GM19023 (cell line): ENCODE data around the gene RBP3.

Source experiments
- ATAC-seq: cut with Tn5 transposase; IDR thresholded peaks from one replicate; pipeline ENCODE4 v1.9.1; 2021; ENCODE audit warnings: mild to moderate bottlenecking, moderate library complexity; ENCODE audit not compliant: unreplicated experiment

Gene RBP3

DNA sequence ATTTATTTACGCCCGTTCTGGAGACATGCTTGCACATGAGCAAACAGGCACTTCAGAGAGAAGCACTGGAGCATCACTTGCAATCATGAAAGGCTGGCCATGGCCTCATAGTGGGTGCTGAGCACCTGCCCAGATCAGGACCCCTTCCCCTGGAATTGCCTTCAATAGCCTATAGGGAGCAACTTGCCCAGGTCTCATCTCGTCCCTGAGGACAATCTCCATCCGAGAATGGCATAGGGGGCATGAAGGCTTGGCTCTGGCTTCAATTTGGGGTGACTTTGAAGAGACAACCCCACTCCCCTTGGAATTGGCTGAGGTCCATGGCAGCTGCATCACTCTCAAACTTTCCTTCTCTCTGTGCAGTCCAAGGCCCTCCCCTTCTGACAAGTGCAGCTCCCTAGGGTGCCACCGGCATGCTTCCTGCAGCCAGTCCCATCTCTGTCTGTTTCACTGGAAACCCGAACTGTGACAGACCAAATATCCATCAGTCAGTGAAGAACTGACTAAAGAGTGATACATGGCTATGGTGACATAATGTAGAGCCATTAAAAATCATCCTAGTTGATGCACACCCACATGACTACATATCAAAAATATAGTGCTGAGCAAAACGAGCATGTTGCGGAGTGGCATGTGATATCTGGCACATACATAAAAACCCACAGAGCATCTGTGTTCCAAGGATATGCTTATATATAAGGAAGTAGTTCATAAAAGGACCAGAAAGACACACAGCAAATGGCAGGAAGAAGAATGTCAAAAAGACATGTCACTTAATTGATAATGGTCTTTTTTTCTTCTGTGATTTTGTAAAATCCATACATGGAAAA, 13.5 kb upstream of the RBP3 start:
- no peak for ATAC-seq

DNA sequence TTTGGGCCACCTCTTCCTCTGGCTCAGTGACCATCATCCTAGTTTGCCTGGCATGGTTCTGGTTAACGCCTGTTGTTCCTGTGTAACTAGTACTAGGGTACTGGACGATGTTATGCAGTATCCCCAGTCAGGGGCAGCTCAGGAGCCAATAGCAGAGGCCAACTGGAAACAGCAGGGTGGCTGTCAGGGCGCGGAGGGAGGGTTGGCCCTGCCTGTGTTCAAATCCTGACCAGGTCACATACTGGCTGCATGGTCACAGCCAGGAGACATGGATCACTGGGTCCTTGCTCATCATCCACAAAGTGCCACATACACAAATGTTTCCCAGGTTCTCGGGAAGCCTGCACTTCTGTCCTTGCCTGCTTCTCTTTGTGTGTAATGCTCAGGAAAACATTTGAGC, 12.3 kb upstream of the RBP3 start:
- no peak for ATAC-seq

DNA sequence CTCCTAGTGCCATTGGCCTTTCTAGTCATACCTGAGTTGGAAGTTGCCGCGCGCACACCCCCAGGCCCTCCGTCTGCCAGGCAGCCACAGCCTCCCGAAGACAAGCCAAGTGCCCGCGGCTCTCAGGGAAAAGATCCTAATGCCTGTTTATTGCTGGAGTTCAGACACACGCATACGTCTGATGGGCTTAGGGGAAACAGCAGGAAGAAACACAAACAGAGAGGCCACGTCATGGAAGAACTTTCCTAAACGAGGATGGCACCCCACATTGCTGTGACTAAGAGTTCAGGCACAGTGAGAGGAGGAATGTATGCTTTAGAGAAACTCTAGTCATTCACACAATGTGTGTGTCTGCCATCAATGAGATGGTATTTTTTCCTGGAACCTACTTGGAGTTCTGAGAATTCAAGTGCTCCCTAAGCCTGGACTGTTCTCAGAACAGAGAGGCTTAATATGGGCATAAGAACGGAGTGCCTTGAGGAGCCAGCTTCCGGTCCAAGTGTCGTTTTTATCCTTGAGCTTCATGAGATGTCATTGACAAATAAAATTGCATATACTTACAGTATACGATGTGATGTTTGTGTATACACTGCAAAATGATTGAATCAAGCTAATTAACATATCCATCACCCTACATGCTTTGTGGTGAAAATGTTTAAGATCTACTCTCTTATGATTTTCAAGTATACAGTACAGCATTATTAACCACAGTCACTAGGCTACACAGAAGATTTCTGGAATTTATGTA, 11.6 kb upstream of the RBP3 start:
- ATAC-seq, result no peak

DNA sequence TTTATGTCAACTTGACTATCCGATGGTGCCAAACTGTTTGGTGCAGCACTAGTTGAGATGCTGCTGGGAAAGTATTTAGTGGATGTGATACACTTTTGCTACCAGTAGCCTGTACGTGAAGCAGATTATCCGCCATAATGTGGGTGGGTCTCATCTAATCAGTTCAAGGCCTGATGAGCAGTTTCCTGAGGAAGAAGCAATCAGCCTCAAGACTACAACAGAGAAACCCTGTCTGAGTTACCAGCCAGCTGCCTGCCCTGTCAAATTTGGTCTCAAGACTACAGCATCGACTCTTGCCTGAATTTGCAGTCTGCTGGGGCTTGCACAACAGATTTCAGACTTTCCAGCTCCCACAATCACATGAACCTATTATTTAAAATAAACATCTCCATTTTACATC, 10.9 kb upstream of the RBP3 start:
- ATAC-seq, result no peak

DNA sequence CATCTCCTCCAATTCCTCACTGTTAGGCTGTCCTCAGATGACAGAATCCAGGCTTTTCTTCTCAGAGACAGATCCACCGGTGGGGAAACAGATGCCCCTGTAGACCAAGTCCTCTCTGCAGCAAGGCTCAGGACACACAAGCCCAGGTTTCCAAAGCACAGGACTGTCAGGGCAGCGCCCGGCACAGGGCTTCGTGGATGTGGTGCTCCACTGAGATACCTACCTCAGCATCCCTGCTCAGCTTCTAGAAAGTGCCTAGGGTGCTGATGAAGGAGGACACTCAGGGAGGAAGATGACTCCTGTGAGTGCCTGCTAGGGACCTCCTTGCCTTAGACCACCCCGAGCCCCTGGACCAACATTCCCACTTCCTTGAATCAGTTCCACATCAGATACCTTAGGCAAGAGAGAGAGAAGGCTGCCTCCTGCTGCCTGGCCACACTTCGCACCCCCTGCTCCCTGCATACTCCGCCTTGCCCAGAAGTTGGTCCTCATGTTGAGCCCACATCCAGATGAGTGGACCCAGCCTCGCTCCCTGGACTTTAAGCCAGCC, 8.9 kb upstream of the RBP3 start:
- no peak for ATAC-seq

DNA sequence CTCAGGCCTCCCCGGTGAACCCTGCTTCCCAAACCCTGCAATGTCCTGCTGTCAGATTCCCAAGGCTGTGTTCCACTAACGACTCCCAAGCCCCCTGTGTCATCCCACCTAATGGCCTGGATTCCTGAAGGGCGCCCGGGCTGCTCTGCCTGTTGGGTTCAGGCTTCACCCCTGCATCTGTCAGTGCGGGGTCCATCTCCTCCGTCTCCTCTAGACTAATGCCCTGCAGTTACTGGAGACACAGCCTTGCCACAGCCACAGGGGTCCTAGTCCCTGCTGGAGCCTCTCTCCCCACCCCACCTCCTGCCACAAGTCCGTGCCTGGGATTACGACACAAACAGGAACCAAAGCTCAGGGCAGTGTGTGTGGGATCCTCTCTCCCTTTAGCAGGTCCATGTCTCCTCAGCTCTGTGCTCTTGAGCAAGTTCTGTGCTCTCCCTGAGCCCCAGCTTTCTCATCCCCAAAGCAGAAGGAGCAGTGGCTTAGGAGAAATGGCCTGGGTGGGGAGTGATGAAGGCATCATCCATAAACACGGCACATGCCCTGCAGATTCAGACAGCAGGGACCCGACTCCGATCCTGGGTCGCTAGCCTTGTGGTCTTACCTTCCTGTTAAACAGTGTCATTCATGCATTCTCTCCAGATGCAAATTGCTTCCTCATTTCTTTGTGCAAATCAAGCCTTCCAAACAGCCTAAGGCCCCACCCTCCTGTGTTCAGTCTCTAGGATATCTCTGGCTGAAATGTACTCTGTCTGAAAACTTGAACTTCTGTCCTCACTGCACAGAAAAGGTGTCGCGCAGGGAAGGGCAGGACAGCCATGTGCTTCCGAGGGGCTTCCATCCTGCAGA, 8.2 kb upstream of the RBP3 start:
- no peak for ATAC-seq

DNA sequence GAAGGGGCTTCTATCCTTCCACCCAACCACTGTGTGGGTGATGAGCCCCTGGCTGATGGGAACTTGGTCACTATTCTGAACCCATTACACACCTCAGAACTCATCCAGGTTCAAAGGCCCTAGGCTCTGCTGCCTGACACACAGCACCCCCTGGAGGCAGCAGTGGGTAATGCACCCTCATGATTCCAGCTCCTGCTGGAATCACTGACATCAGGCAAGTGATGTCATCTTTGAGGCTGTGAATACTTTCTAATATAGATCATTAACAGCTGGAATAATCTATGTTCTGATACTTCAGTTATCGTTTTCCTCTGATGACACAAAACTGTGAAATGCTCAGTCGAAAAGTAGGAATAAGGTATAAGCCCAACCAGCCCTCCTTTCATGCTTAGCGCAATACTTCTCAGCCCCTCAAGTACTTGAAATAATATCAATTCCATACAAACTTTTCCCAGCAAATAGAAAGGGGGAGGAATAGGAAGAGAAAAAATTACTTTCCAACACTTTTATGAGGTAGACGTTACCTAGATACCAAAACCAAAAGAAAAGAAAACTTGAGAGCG, 7.5 kb upstream of the RBP3 start:
- no peak for ATAC-seq

DNA sequence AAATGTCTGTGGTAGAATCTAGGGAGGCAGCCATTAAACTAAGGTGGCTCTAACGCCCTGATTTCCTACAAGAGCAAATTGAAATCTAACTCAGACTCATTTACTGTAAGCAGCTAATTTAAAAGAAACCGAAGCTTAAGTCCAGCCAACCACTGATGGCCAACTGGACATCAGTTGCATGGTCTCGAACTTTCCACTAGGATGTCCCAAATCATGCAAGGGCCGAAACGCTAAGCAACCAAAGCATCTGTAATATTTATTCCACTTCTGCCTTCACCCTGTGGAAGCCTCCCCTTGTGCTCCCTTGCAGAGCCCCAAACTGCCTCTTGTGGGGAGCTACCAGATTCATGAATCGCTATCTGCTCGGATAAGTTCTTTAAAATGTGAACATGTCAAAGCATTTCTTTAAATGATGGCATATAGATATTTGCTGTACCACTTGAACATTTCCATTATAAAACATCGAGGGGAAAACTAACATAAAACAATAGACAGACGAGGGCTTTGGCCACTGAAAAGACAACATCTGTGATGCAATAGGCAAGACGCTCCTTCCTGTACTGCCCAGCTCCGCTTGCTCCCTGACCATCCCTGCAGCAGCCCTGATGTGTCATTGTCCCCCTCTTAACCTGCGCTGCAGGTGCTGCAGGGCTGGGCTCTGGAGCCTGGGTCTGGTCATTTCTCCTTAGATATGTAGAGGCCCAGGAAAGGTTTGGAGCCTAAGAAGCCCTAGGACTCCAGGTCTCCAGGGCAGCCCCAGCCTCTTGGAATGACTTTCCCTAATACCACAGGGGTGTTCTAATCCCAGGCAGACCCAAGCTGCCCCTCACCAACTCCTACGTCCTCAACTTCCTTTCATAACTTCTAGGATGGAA, 2.9 kb upstream of the RBP3 start:
- ATAC-seq, result no peak

DNA sequence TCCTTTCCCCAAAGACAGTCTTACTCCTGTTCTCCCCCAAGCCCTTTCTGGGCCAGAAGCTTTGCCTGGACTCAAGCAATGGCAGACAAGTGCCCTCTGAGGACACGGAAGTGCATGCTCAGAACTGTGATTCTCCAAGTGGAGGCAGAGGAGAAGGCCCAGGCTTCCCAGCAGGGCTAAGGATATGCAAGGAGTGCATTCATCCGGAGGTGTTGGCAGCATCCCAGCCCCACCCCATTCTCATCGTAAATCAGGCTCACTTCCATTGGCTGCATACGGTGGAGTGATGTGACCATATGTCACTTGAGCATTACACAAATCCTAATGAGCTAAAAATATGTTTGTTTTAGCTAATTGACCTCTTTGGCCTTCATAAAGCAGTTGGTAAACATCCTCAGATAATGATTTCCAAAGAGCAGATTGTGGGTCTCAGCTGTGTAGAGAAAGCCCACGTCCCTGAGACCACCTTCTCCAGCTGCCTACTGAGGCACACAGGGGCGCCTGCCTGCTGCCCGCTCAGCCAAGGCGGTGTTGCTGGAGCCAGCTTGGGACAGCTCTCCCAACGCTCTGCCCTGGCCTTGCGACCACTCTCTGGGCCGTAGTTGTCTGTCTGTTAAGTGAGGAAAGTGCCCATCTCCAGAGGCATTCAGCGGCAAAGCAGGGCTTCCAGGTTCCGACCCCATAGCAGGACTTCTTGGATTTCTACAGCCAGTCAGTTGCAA, 1.4 kb upstream of the RBP3 start:
- ATAC-seq, result no peak

DNA sequence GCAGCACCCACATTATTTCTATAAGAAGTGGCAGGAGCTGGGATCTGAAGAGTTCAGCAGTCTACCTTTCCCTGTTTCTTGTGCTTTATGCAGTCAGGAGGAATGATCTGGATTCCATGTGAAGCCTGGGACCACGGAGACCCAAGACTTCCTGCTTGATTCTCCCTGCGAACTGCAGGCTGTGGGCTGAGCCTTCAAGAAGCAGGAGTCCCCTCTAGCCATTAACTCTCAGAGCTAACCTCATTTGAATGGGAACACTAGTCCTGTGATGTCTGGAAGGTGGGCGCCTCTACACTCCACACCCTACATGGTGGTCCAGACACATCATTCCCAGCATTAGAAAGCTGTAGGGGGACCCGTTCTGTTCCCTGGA, 874 bp upstream of the RBP3 start:
- no peak for ATAC-seq

DNA sequence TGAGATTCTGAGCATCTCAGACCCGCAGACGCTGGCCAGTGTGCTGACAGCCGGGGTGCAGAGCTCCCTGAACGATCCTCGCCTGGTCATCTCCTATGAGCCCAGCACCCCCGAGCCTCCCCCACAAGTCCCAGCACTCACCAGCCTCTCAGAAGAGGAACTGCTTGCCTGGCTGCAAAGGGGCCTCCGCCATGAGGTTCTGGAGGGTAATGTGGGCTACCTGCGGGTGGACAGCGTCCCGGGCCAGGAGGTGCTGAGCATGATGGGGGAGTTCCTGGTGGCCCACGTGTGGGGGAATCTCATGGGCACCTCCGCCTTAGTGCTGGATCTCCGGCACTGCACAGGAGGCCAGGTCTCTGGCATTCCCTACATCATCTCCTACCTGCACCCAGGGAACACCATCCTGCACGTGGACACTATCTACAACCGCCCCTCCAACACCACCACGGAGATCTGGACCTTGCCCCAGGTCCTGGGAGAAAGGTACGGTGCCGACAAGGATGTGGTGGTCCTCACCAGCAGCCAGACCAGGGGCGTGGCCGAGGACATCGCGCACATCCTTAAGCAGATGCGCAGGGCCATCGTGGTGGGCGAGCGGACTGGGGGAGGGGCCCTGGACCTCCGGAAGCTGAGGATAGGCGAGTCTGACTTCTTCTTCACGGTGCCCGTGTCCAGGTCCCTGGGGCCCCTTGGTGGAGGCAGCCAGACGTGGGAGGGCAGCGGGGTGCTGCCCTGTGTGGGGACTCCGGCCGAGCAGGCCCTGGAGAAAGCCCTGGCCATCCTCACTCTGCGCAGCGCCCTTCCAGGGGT, 703 bp downstream of the RBP3 start:
- ATAC-seq, result no peak

DNA sequence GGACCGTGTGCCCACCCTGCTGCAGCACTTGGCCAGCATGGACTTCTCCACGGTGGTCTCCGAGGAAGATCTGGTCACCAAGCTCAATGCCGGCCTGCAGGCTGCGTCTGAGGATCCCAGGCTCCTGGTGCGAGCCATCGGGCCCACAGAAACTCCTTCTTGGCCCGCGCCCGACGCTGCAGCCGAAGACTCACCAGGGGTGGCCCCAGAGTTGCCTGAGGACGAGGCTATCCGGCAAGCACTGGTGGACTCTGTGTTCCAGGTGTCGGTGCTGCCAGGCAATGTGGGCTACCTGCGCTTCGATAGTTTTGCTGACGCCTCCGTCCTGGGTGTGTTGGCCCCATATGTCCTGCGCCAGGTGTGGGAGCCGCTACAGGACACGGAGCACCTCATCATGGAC, 1.4 kb downstream of the RBP3 start:
- ATAC-seq, result no peak

DNA sequence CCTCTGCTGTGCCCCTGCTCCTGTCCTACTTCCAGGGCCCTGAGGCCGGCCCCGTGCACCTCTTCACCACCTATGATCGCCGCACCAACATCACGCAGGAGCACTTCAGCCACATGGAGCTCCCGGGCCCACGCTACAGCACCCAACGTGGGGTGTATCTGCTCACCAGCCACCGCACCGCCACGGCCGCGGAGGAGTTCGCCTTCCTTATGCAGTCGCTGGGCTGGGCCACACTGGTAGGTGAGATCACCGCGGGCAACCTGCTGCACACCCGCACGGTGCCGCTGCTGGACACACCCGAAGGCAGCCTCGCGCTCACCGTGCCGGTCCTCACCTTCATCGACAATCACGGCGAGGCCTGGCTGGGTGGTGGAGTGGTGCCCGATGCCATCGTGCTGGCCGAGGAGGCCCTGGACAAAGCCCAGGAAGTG, 1.8 kb downstream of the RBP3 start:
- ATAC-seq, result no peak

DNA sequence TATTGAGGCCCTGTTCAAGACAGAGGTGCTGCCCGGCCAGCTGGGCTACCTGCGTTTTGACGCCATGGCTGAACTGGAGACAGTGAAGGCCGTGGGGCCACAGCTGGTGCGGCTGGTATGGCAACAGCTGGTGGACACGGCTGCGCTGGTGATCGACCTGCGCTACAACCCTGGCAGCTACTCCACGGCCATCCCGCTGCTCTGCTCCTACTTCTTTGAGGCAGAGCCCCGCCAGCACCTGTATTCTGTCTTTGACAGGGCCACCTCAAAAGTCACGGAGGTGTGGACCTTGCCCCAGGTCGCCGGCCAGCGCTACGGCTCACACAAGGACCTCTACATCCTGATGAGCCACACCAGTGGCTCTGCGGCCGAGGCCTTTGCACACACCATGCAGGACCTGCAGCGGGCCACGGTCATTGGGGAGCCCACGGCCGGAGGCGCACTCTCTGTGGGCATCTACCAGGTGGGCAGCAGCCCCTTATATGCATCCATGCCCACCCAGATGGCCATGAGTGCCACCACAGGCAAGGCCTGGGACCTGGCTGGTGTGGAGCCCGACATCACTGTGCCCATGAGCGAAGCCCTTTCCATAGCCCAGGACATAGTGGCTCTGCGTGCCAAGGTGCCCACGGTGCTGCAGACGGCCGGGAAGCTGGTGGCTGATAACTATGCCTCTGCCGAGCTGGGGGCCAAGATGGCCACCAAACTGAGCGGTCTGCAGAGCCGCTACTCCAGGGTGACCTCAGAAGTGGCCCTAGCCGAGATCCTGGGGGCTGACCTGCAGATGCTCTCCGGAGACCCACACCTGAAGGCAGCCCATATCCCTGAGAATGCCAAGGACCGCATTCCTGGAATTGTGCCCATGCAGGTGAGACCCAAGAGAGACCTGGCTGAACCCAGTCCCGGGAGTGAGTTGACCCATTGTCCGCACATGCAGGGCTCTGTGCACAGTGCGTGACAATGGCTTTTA, 2.8 kb downstream of the RBP3 start:
- no peak for ATAC-seq

DNA sequence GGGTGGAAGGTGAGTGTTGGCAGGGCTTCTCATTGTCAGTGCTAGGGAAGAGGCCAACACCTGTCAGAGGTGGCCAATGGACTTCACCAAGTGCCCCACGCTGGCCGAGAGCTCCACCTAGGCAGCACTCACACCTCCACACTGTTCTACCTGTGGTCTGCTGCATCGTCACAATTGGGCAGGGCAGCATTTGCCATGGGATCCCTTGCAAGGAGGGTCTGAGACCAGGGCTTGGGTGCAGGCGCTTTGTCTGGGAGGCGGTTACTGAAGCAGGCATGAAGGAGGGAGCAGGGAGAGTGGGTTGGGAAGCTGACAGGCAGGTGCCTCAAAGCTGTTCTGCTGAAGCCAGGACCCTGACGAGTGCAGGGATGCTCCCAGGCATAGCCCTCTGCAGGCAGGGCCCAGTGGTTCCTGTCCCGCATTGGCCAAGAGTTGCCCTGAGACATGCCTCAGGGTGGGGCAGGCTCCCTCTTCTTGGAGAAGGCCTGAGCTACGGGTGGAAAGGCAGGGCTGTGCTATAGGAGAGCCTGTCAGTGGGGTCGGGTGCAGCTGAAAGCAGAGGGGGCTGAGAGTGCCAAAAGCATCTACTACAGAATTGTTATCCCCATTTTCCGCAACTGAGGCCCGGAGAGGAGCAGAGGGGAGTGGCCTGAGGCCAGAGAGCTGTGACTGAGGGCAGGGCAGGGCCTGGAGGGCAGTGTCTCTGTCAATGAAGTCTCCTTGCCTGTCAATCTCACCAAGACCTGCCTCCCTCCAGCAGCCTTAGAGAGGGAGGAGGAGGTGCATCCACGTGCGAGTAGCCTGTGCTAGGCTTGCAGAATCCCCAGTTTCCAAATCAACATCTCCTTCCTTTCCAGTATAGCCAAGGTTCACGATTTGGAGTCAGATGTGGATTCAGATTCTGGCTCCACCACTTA, 4.0 kb downstream of the RBP3 start:
- no peak for ATAC-seq

DNA sequence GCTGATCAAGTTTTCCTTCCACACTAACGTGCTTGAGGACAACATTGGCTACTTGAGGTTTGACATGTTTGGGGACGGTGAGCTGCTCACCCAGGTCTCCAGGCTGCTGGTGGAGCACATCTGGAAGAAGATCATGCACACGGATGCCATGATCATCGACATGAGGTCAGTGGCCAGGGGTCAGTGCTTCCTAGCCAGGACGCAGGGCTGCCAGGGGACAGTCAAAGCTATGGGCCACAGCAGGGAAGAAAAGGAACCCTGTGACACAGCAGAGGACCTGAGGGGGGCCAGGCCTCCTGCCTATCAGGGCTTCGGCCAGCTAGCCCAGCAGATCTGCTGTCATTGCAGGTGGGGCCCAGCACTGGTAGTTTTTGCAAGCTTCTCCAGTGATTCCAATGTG, 5.2 kb downstream of the RBP3 start:
- ATAC-seq, result no peak
